ENCODE data around the gene SUPT20HL1.

The SUPT20HL1 gene

DNA sequence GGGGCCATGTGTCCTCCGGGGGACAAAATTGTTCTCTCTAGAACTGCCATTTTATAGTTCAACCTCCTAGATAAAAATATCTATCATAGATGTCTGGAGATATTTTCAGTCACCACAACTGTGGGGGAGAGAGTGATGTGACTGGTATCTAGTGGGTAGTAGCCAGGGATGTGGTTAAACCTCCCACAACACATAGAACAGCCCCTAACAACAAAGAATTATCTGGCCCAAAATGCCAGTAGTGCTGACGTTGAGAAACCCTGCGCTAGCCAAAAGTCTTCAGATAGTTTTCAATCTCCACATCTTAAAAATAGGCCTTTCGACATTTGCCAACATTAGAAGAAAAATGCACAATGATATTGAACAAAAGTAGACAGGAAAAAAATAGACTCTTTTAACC is 27.6 kb upstream of the SUPT20HL1 start:
- Histone ChIP-seq H3K27ac (ENCODE audit: low read length) (no peak overlapping the region), H3K9me3 (ENCODE audit: insufficient read depth, low read length) (no peaks in the 10 kb centered on the region), H3K36me3 (replicated peaks; ENCODE audit: low read depth, low read length) (no peaks in the 10 kb centered on the region), H3K9ac (ENCODE audit: low read length) (no peak overlapping the region), H2AFZ (ENCODE audit: low read depth, low read length) (no peak overlapping the region), H3K27me3 (ENCODE audit: low read depth, low read length) (0 out of 2 replicates have a peak, but pooled peaks cover 2% of the 10 kb centered on the region), H3K4me2 (ENCODE audit: low read length) (no peak overlapping the region), H3K4me3 (ENCODE audit: low read length) (no peak overlapping the region), H3K4me1 (ENCODE audit: low read length) (no peaks in the 10 kb centered on the region), H4K20me1 (ENCODE audit: insufficient read depth, low read length) (no peaks in the 10 kb centered on the region), H3K79me2 (ENCODE audit: low read length) (no peaks in the 10 kb centered on the region)
- TF ChIP-seq, protein P1, sequence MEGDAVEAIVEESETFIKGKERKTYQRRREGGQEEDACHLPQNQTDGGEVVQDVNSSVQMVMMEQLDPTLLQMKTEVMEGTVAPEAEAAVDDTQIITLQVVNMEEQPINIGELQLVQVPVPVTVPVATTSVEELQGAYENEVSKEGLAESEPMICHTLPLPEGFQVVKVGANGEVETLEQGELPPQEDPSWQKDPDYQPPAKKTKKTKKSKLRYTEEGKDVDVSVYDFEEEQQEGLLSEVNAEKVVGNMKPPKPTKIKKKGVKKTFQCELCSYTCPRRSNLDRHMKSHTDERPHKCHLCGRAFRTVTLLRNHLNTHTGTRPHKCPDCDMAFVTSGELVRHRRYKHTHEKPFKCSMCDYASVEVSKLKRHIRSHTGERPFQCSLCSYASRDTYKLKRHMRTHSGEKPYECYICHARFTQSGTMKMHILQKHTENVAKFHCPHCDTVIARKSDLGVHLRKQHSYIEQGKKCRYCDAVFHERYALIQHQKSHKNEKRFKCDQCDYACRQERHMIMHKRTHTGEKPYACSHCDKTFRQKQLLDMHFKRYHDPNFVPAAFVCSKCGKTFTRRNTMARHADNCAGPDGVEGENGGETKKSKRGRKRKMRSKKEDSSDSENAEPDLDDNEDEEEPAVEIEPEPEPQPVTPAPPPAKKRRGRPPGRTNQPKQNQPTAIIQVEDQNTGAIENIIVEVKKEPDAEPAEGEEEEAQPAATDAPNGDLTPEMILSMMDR (IDR thresholded peaks at IDR 0.05; ENCODE audit: low read depth, low read length), result no peak
- TF ChIP-seq EZH2phosphoT487 (IDR thresholded peaks at IDR 0.05; ENCODE audit: low read depth), result no peak

DNA sequence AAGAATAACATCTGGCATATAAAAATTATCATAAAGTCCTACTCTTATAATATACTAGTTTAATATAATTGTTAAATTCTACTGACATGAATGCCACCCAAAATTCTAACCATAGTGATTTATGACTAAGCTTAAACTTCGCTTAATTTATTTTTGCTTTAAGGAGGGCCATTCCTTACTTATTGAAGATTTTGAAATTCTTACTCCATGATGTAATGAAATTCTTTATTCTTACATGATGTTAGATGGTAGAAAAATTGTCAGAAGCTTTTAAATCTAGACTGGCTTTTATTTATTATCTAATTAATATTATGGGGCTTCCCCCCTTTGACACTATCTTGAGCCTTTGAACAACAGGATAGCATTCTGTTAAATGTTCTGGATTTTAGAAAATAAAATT is 27.1 kb upstream of the SUPT20HL1 start:
- H3K27me3 ChIP-seq (ENCODE audit: low read depth, low read length), result 0 out of 2 replicates have a peak, but pooled peaks cover 2% of the 10 kb centered on the region
- H3K36me3 ChIP-seq (replicated peaks; ENCODE audit: low read depth, low read length), result no peaks in the 10 kb centered on the region
- H4K20me1 ChIP-seq (ENCODE audit: insufficient read depth, low read length), result no peaks in the 10 kb centered on the region
- H3K4me3 ChIP-seq (ENCODE audit: low read length), result no peak overlapping the region
- H3K9me3 ChIP-seq (ENCODE audit: insufficient read depth, low read length), result no peaks in the 10 kb centered on the region
- no peak overlapping the region for H3K27ac ChIP-seq (ENCODE audit: low read length)
- H3K4me1 ChIP-seq (ENCODE audit: low read length), result no peaks in the 10 kb centered on the region
- H3K4me2 ChIP-seq (ENCODE audit: low read length), result no peak overlapping the region
- TF ChIP-seq EZH2phosphoT487 (IDR thresholded peaks at IDR 0.05; ENCODE audit: low read depth), result no peak
- TF ChIP-seq, protein P1 (IDR thresholded peaks at IDR 0.05; ENCODE audit: low read depth, low read length), result no peak
- H3K9ac ChIP-seq (ENCODE audit: low read length), result no peak overlapping the region
- H2AFZ ChIP-seq (ENCODE audit: low read depth, low read length), result no peak overlapping the region
- no peaks in the 10 kb centered on the region for H3K79me2 ChIP-seq (ENCODE audit: low read length)

DNA sequence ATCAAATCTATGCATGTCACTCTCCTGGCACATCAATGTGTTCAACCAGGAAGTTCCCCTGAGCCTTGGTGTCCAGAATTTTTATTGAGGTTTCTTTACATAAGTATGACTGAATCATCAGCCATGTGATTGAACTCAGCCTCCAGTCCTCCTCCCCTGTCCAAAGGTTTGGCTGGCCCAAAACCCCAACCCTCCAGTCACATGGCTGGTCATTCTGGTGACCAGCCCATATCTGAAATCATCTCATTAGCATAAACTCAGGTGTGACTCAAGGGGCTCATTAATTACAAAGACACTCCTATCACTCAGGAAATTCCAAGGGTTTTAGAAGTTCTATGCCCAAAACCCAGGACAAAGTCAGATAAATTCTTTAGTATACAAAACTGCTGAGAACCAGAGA is 26.0 kb upstream of the SUPT20HL1 start:
- H3K9me3 ChIP-seq (ENCODE audit: insufficient read depth, low read length), result no peaks in the 10 kb centered on the region
- no peak overlapping the region for H3K4me2 ChIP-seq (ENCODE audit: low read length)
- H4K20me1 ChIP-seq (ENCODE audit: insufficient read depth, low read length), result no peaks in the 10 kb centered on the region
- H3K27ac ChIP-seq (ENCODE audit: low read length), result no peak overlapping the region
- no peak overlapping the region for H2AFZ ChIP-seq (ENCODE audit: low read depth, low read length)
- H3K79me2 ChIP-seq (ENCODE audit: low read length), result no peaks in the 10 kb centered on the region
- H3K4me3 ChIP-seq (ENCODE audit: low read length), result no peak overlapping the region
- no peaks in the 10 kb centered on the region for H3K36me3 ChIP-seq (replicated peaks; ENCODE audit: low read depth, low read length)
- H3K9ac ChIP-seq (ENCODE audit: low read length), result no peak overlapping the region
- TF ChIP-seq, protein P1 (IDR thresholded peaks at IDR 0.05; ENCODE audit: low read depth, low read length), result no peak
- TF ChIP-seq EZH2phosphoT487 (IDR thresholded peaks at IDR 0.05; ENCODE audit: low read depth), result no peak
- no peaks in the 10 kb centered on the region for H3K4me1 ChIP-seq (ENCODE audit: low read length)
- H3K27me3 ChIP-seq (ENCODE audit: low read depth, low read length), result 0 out of 2 replicates have a peak, but pooled peaks cover under 1% of the 10 kb centered on the region

DNA sequence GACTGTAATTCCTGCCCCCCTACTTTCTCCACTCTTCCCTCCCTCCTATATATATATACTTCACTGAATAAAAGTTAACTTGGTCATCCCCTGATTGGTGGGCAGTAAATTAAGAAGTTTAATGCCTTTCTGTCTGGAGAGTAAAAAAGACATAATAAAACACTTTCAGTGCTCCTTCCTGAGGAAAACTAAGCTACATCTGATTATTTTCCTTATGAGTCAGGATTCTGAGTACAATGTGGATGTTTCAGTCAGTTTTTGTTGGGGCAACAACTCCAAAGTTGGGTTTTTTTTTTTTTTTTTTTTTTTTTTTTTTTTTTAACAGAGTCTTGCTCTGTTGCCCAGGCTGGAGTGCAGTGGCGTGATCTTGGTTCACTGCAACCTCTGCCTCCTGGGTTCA is 24.6 kb upstream of the SUPT20HL1 start:
- H3K27ac ChIP-seq (ENCODE audit: low read length), result no peak overlapping the region
- H4K20me1 ChIP-seq (ENCODE audit: insufficient read depth, low read length), result no peaks in the 10 kb centered on the region
- no peaks in the 10 kb centered on the region for H3K27me3 ChIP-seq (ENCODE audit: low read depth, low read length)
- no peaks in the 10 kb centered on the region for H3K9me3 ChIP-seq (ENCODE audit: insufficient read depth, low read length)
- no peak overlapping the region for H3K9ac ChIP-seq (ENCODE audit: low read length)
- H3K79me2 ChIP-seq (ENCODE audit: low read length), result no peaks in the 10 kb centered on the region
- no peak overlapping the region for H3K4me2 ChIP-seq (ENCODE audit: low read length)
- peaks cover 4% of the 10 kb centered on the region; the same call in 1 of the 2 replicates for H3K4me1 ChIP-seq (ENCODE audit: low read length)
- no peaks in the 10 kb centered on the region for H3K36me3 ChIP-seq (replicated peaks; ENCODE audit: low read depth, low read length)
- no peak overlapping the region for H2AFZ ChIP-seq (ENCODE audit: low read depth, low read length)
- H3K4me3 ChIP-seq (ENCODE audit: low read length), result no peak overlapping the region
- TF ChIP-seq, protein P1 (IDR thresholded peaks at IDR 0.05; ENCODE audit: low read depth, low read length), result no peak
- no peak for TF ChIP-seq EZH2phosphoT487 (IDR thresholded peaks at IDR 0.05; ENCODE audit: low read depth)
